Muscle layer of duodenum (tissue), 2 donors: Measurements from ENCODE around the gene MYH13.
"Not testable (repeated sequence)": the region's sequence is repeated elsewhere in the genome, so short reads cannot be mapped to it uniquely, and the experiment has no call there.

ENCODE experiments used
- H3K27ac ChIP-seq: one replicate; pipeline ENCODE4 v1.7.0; 2013; ENCODE audit warnings: mild to moderate bottlenecking, low read length
- H3K27me3 ChIP-seq: one replicate; pipeline ENCODE4 v1.7.0; 2013; ENCODE audit warnings: low read depth, mild to moderate bottlenecking, control low read depth, low read length
- H3K36me3 ChIP-seq, 2 donors: one replicate each; pipeline ENCODE4 v1.7.0; 2013; ENCODE audit warnings: low read length in 2 of 2, control low read depth in 1 of 2, mild to moderate bottlenecking in 1 of 2; ENCODE audit not compliant: insufficient read depth in 2 of 2, control insufficient read depth in 1 of 2
- H3K4me1 ChIP-seq, 2 donors: one replicate each; pipeline ENCODE4 v1.7.0; 2013; ENCODE audit warnings: low read length in 2 of 2, mild to moderate bottlenecking in 2 of 2, control low read depth in 1 of 2, moderate library complexity in 1 of 2; ENCODE audit not compliant: insufficient read depth in 2 of 2, control insufficient read depth in 1 of 2
- H3K4me3 ChIP-seq, 2 donors: one replicate each; pipeline ENCODE4 v1.7.0; 2013; ENCODE audit warnings: low read length in 2 of 2, low read depth in 1 of 2, mild to moderate bottlenecking in 1 of 2
- H3K9me3 ChIP-seq, 2 donors: one replicate each; pipeline ENCODE4 v1.7.0; 2013; ENCODE audit warnings: low read length in 2 of 2, control low read depth in 1 of 2, mild to moderate bottlenecking in 1 of 2; ENCODE audit not compliant: control insufficient read depth in 1 of 2
- donor health status: healthy.

Gene MYH13

GRCh38 chr17:10294180-10294579 lies 78.6 kb downstream of the MYH13 start:
- Histone ChIP-seq H3K4me1 (no peaks in the 10 kb centered on the region), H3K4me3 (no peak overlapping the region), H3K36me3 (no peaks in the 10 kb centered on the region), H3K27ac (no peak overlapping the region), H3K9me3 (no peaks in the 10 kb centered on the region), H3K27me3 (no peaks in the 10 kb centered on the region)

GRCh38 chr17:10292057-10292937 lies 80.5 kb downstream of the MYH13 start:
- Histone ChIP-seq H3K36me3 (no peaks in the 10 kb centered on the region), H3K9me3 (no peaks in the 10 kb centered on the region), H3K27me3 (no peaks in the 10 kb centered on the region), H3K27ac (no peak overlapping the region), H3K4me3 (no peak overlapping the region), H3K4me1 (no peaks in the 10 kb centered on the region)

GRCh38 chr17:10291576-10291975 lies 81.2 kb downstream of the MYH13 start:
- not testable (repeated sequence) for H3K36me3 ChIP-seq, H3K9me3 ChIP-seq, H3K4me1 ChIP-seq, H3K4me3 ChIP-seq, H3K27me3 ChIP-seq, H3K27ac ChIP-seq

GRCh38 chr17:10290041-10290440 lies 82.8 kb downstream of the MYH13 start:
- H3K9me3 ChIP-seq: no peaks in the 10 kb centered on the region
- no peaks in the 10 kb centered on the region for H3K4me1 ChIP-seq
- no peak overlapping the region for H3K27ac ChIP-seq
- H3K36me3 ChIP-seq: no peaks in the 10 kb centered on the region
- no peak overlapping the region for H3K4me3 ChIP-seq
- H3K27me3 ChIP-seq: no peaks in the 10 kb centered on the region

GRCh38 chr17:10286324-10286723 lies 86.5 kb downstream of the MYH13 start:
- Histone ChIP-seq H3K27ac (no peak overlapping the region), H3K9me3 (no peaks in the 10 kb centered on the region), H3K27me3 (no peaks in the 10 kb centered on the region), H3K4me3 (no peak overlapping the region), H3K4me1 (no peaks in the 10 kb centered on the region), H3K36me3 (no peaks in the 10 kb centered on the region)

- Histone ChIP-seq H3K4me3 (no peak overlapping the region), H3K27me3 (no peaks in the 10 kb centered on the region), H3K4me1 (no peaks in the 10 kb centered on the region), H3K36me3 (no peaks in the 10 kb centered on the region), H3K9me3 (no peaks in the 10 kb centered on the region), H3K27ac (no peak overlapping the region)
Measured at GRCh38 chr17:10285896-10286295, 86.9 kb downstream of the MYH13 start.

- no peaks in the 10 kb centered on the region for H3K9me3 ChIP-seq
- H3K4me3 ChIP-seq: no peak overlapping the region
- H3K36me3 ChIP-seq: no peaks in the 10 kb centered on the region
- H3K27me3 ChIP-seq: no peaks in the 10 kb centered on the region
- no peaks in the 10 kb centered on the region for H3K4me1 ChIP-seq
- no peak overlapping the region for H3K27ac ChIP-seq
Measured at GRCh38 chr17:10280068-10280467, 92.7 kb downstream of the MYH13 start.

- Histone ChIP-seq H3K4me1 (no peaks in the 10 kb centered on the region), H3K4me3 (peak overlapping the region in 1 of 2 donors; percentile 35), H3K36me3 (no peaks in the 10 kb centered on the region), H3K9me3 (no peaks in the 10 kb centered on the region), H3K27ac (no peak overlapping the region), H3K27me3 (no peaks in the 10 kb centered on the region)
Measured at GRCh38 chr17:10278218-10278617, 94.6 kb downstream of the MYH13 start.

- Histone ChIP-seq H3K36me3 (no peaks in the 10 kb centered on the region), H3K27me3 (no peaks in the 10 kb centered on the region), H3K9me3 (no peaks in the 10 kb centered on the region), H3K4me1 (no peaks in the 10 kb centered on the region), H3K4me3 (no peak overlapping the region), H3K27ac (no peak overlapping the region)
Measured at GRCh38 chr17:10276436-10276835, 96.4 kb downstream of the MYH13 start.

- Histone ChIP-seq H3K27me3 (no peaks in the 10 kb centered on the region), H3K4me3 (no peak overlapping the region), H3K36me3 (no peaks in the 10 kb centered on the region), H3K9me3 (no peaks in the 10 kb centered on the region), H3K4me1 (no peaks in the 10 kb centered on the region), H3K27ac (no peak overlapping the region)
Measured at GRCh38 chr17:10275418-10275817, 97.4 kb downstream of the MYH13 start.

GRCh38 chr17:10271106-10271562 lies 101.7 kb downstream of the MYH13 start:
- Histone ChIP-seq H3K27ac (no peak overlapping the region), H3K4me1 (no peaks in the 10 kb centered on the region), H3K4me3 (no peak overlapping the region)

GRCh38 chr17:10270258-10270657 lies 102.5 kb downstream of the MYH13 start:
- Histone ChIP-seq H3K4me3 (no peak overlapping the region), H3K27me3 (no peaks in the 10 kb centered on the region), H3K4me1 (no peaks in the 10 kb centered on the region), H3K36me3 (no peaks in the 10 kb centered on the region), H3K9me3 (no peaks in the 10 kb centered on the region), H3K27ac (no peak overlapping the region)

More at GRCh38 chr17:10271106-10271562, 101.7 kb downstream of the MYH13 start:
- Histone ChIP-seq H3K27me3 (no peaks in the 10 kb centered on the region), H3K36me3 (no peaks in the 10 kb centered on the region), H3K9me3 (no peaks in the 10 kb centered on the region)
